Gastrocnemius medialis (tissue), 4 donors: ENCODE measurements around the gene TIMM17A. TPM values are rescaled to one million over a fixed set of nuclear protein-coding genes. Genes with fewer than 3 reads are reported as not detected.
"Not testable (repeated sequence)": the region's sequence is repeated elsewhere in the genome, so short reads cannot be mapped to it uniquely, and the experiment has no call there.

Source experiments
- ATAC-seq, 2 donors: fragments of 150-250 bp; one replicate each; pipeline ENCODE4 v1.9.1; 2016
- DNase-seq, 2 donors: peaks; one replicate each; pipeline ENCODE4 v3.0.0-alpha.2; 2019
- H3K27ac ChIP-seq, 4 donors: fragments of 200-600 bp; sonication (generic); 1 replicate in 1 of 4; 2 replicates in 3 of 4; pipeline ENCODE4 v1.5.1; 2016 to 2018; ENCODE audit warnings: mild to moderate bottlenecking in 2 of 4, moderate library complexity in 1 of 4
- H3K27me3 ChIP-seq, 3 donors: fragments of 200-600 bp; sonication (generic) in 2 of 3; 1 replicate in 1 of 3; 2 replicates in 2 of 3; pipeline versions ENCODE4 v1.5.1 to v1.6.0; 2016 to 2019; ENCODE audit warnings: mild to moderate bottlenecking in 1 of 3, moderate library complexity in 1 of 3
- H3K36me3 ChIP-seq, 2 donors: fragments of 200-600 bp; sonication (generic) in 1 of 2; one replicate each; pipeline ENCODE4 v1.5.1; 2017 to 2018
- H3K4me1 ChIP-seq, 2 donors: fragments of 200-600 bp; sonication (generic) in 1 of 2; one replicate each; pipeline ENCODE4 v1.5.1; 2016 to 2017; ENCODE audit warnings: mild to moderate bottlenecking in 2 of 2
- H3K4me3 ChIP-seq, 4 donors: fragments of 200-600 bp; sonication (generic) in 3 of 4; 1 replicate in 1 of 4; 2 replicates in 3 of 4; pipeline ENCODE4 v1.5.1; 2016 to 2019; ENCODE audit warnings: mild to moderate bottlenecking in 2 of 4
- H3K9me3 ChIP-seq, 3 donors: fragments of 200-600 bp; sonication (generic) in 2 of 3; 1 replicate in 1 of 3; 2 replicates in 2 of 3; pipeline ENCODE4 v1.5.1; 2016 to 2019
- POLR2A ChIP-seq, 2 donors: fragments of 450-650 bp; IDR thresholded peaks; one replicate each; pipeline ENCODE4 v1.6.1; 2017; ENCODE audit warnings: antibody characterized with exemption in 2 of 2, mild to moderate bottlenecking in 2 of 2, moderate library complexity in 2 of 2
- in situ Hi-C, 4 donors: fragments of 200-750 bp; cut with MboI; loops; one replicate each; pipeline versions ENCODE4 v1.15.0 to v1.8.0; 2017; ENCODE audit warnings: low sequenced_read_pairs in 4 of 4
- intact Hi-C: fragments of 100-400 bp; cut with DNase I; formaldehyde crosslinking; loops from one replicate; pipeline ENCODE4 v1.15.1; 2023; ENCODE audit warnings: low total_unique reads
- microRNA-seq, 2 donors: library from miRNA; unstranded; fragments of <30 nt; microRNA quantifications; one replicate each; pipeline ENCODE4, GENCODE V29; 2016; ENCODE audit warnings: borderline replicate concordance in 2 of 2
- total RNA-seq, 4 donors: library from RNA; depleted of rRNA; stranded (reverse); fragments of >200 nt; gene quantifications; one replicate each; pipeline versions ENCODE4 v1.1.0 to v1.2.3, GENCODE V29; 2016
- TF ChIP-seq, protein P1 (sequence below), 5 experiments: fragments of 450-650 bp in 3 of 5; fragments of 200-600 bp in 2 of 5; sonication (generic) in 2 of 5; IDR thresholded peaks in 4 of 5; conservative IDR thresholded peaks in 1 of 5; 1 replicate in 4 of 5; 2 replicates in 1 of 5; pipeline ENCODE4 v1.5.1; 2016 to 2019; ENCODE audit warnings: antibody characterized with exemption in 5 of 5, mild to moderate bottlenecking in 3 of 5, moderate library complexity in 3 of 5

TIMM17A gene
- total RNA-seq, 4 donors from 2014 or later: 33.6 to 67.6 (median 43.3) TPM

DNA sequence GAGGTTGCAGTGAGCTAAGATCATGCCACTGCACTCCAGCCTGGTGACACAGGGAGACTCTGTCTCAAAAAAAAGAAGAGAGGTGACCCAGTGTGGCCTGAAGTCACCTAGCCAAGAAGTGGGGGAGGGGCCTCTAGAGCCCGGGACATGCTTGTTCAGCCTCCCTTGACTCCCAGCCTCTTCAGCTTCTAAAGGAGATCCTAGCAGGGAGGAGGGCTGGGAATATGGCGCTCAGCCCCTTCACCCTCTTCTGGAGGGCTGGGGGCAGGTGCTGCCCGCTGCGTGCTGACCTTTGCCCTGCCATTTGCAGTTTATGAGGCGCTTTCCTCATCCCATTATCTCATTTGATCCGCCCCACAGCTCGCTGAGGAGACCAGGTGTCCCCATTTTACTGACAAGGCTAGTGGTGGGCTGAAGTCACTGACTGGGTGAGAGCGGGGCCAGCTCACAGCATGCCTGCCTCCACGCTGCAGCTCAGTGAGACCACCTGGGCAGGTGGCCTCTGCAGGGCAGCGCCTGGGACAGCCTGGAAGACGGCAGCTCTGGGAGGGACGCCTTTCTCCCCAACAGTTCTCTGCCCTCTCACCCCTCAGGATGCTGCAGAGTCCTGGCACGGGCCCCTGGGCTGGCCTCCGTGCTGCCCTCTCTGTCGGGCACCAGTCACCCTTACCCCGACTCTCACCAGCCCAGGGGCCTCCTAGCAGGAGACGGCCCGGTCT is 62.6 kb downstream of the TIMM17A start:
- DNase-seq: no peak
- Histone ChIP-seq H3K27ac (no peak overlapping the region), H3K36me3 (no peaks in the 10 kb centered on the region), H3K4me3 (no peak overlapping the region), H3K9me3 (no peaks in the 10 kb centered on the region), H3K27me3 (no peaks in the 10 kb centered on the region), H3K4me1 (no peaks in the 10 kb centered on the region)
- in situ Hi-C loops: loop anchor here in 2 of 4 donors (10.0 kb wide), 1 partner anchor 97 kb away; no protein-coding TSS in a partner anchor
- ATAC-seq: no peak
- intact Hi-C loops: no loop called here
- TF ChIP-seq POLR2A (IDR thresholded peaks at IDR 0.05): no peak
- TF ChIP-seq, protein P1, sequence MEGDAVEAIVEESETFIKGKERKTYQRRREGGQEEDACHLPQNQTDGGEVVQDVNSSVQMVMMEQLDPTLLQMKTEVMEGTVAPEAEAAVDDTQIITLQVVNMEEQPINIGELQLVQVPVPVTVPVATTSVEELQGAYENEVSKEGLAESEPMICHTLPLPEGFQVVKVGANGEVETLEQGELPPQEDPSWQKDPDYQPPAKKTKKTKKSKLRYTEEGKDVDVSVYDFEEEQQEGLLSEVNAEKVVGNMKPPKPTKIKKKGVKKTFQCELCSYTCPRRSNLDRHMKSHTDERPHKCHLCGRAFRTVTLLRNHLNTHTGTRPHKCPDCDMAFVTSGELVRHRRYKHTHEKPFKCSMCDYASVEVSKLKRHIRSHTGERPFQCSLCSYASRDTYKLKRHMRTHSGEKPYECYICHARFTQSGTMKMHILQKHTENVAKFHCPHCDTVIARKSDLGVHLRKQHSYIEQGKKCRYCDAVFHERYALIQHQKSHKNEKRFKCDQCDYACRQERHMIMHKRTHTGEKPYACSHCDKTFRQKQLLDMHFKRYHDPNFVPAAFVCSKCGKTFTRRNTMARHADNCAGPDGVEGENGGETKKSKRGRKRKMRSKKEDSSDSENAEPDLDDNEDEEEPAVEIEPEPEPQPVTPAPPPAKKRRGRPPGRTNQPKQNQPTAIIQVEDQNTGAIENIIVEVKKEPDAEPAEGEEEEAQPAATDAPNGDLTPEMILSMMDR (IDR thresholded peaks at IDR 0.05 in 4 of 5, conservative IDR thresholded peaks at IDR 0.05 in 1 of 5): no peak

DNA sequence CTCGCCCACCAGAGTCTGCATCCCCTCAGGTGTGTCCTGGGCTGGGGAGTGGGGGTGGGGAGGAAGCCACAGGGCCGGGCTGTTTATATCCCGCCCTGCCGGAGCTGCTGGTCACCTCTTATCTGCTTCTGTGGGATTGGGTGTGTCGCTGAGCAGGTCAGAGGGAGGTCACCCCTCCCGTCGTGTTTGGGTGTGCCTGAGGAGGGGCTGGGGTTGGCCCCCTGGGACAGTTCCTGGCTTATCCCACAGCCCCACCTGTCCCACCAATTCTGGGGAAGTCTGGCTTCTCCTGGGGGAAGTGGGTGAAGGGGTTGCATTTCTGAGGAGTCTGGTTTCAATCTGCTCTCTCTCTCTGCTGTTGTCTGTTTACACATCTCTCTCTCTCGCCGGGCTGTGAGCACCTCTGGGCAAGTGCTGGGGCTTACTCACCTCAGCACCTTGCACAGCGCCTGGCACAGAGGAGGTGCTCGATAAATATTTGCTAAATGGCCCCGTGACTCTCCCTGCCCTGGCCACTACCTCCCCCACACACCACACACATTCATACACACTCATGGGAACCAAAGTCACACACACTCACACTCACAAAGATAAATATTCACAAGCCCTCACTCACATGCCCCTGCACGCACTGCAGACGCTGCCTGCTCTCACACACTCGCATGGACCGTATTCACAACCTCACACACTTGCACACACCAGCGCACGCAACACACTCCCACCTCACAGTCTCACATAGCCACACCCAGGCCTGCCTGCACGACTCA is 63.3 kb downstream of the TIMM17A start:
- no peaks in the 10 kb centered on the region for H3K36me3 ChIP-seq
- in situ Hi-C loops (loop anchor here in 2 of 4 donors (10.0 kb wide), 1 partner anchor 96 kb away; no protein-coding TSS in a partner anchor), intact Hi-C loops (no loop called here)
- no peaks in the 10 kb centered on the region for H3K27me3 ChIP-seq
- no peak overlapping the region for H3K27ac ChIP-seq
- no peaks in the 10 kb centered on the region for H3K9me3 ChIP-seq
- TF ChIP-seq, protein P1 (IDR thresholded peaks at IDR 0.05 in 4 of 5, conservative IDR thresholded peaks at IDR 0.05 in 1 of 5): no peak
- TF ChIP-seq POLR2A (IDR thresholded peaks at IDR 0.05): no peak
- DNase-seq: no peak
- no peak for ATAC-seq
- no peak overlapping the region for H3K4me3 ChIP-seq
- H3K4me1 ChIP-seq: no peaks in the 10 kb centered on the region

DNA sequence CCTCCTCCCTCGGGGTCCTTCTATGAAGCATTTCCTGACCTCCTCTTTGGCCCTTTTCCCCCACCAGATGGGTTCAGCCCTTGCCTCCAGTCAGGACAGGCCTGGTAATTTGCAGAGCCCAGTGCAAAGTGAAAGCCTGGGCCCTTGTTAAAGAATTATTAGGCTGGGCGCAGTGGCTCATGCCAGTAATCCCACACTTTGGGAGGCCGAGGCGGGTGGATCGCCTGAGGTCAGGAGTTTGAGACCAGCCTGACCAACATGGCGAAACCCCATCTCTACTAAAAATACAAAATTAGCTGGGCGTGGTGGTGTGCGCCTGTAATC is 63.9 kb downstream of the TIMM17A start:
- in situ Hi-C loops: loop anchor here in 2 of 4 donors (10.0 kb wide), 1 partner anchor 96 kb away; no protein-coding TSS in a partner anchor
- H3K27me3 ChIP-seq, H3K4me1 ChIP-seq, H3K9me3 ChIP-seq, H3K27ac ChIP-seq, intact Hi-C loops, H3K4me3 ChIP-seq, DNase-seq, ATAC-seq, H3K36me3 ChIP-seq: not testable (repeated sequence)

Small RNA genes lying within 50 kb of the gene (microRNA-seq; reads per million reads assigned to microRNA genes)
- 0 to 0.85 reads per million in 2 donors for gene MIR6740

Other genes starting within 250 kb of the TIMM17A start
- 10 to 100 TPM in 2 of 4 donors, 1 to 10 TPM in 2; 7.2 to 16.3 (median 10.3) TPM for gene IPO9, start 126.3 kb upstream of the TIMM17A start, total RNA-seq
- gene SHISA4, start 66.6 kb upstream of the TIMM17A start, total RNA-seq: 100 to 1,000 TPM in 2 of 4 donors, 10 to 100 TPM in 2; 76.6 to 384 (median 229) TPM
- gene LMOD1, start 9.0 kb upstream of the TIMM17A start, total RNA-seq: 10 to 100 TPM; 12.8 to 39.5 (median 22.6) TPM
- 10 to 100 TPM; 11.1 to 24.9 (median 21.2) TPM for gene RNPEP, start 27.1 kb downstream of the TIMM17A start, total RNA-seq
- gene ELF3, start 55.1 kb downstream of the TIMM17A start, total RNA-seq: 1 to 10 TPM in 1 of 4 donors, under 1 TPM in 2, not detected in 1; 0.10 to 3.8 (median 0.73) TPM
- gene GPR37L1, start 167.4 kb downstream of the TIMM17A start, total RNA-seq: under 1 TPM in 2 of 4 donors, not detected in 2; 0.04 to 0.10 TPM
- gene ARL8A, start 189.2 kb downstream of the TIMM17A start, total RNA-seq: 10 to 100 TPM; 28.2 to 53.5 (median 49.8) TPM
- gene PTPN7, start 205.1 kb downstream of the TIMM17A start, total RNA-seq: under 1 TPM; 0.19 to 0.76 (median 0.49) TPM
- gene LGR6, start 238.3 kb downstream of the TIMM17A start, total RNA-seq: under 1 TPM in 1 of 4 donors, not detected in 3; 0.15 TPM